ENCODE results near the gene TBCCD1. TPM values are rescaled to one million over a fixed set of nuclear protein-coding genes. Genes with fewer than 3 reads are reported as not detected.
"Not testable (repeated sequence)": the region's sequence is repeated elsewhere in the genome, so short reads cannot be mapped to it uniquely, and the experiment has no call there.

The TBCCD1 gene
- total and polyA plus RNA-seq, 3 experiments from 2014 or later, result 17.6 to 26.0 (median 18.3) TPM

GRCh38 chr3:186502966-186503712 is 64.0 kb downstream of the TBCCD1 start:
- Mint-ChIP-seq H3K4me3 (peak overlapping the region; percentile 35 to 85 (median 75)), H3K27me3 (peaks cover 4 to 9% of the 10 kb centered on the region in 2 donors), H3K4me1 (peaks cover 8 to 21% (median 16%) of the 10 kb centered on the region in 3 donors), H3K36me3 (peaks cover 0 to 14% (median 2%) of the 10 kb centered on the region in 3 donors), H3K27ac (peak overlapping the region in 7 of 8 donors; percentile 32 to 95 (median 72)), H3K9me3 (peaks cover 0 to 3% (median 0%) of the 10 kb centered on the region in 5 donors)
- Histone ChIP-seq H3K27me3 (ENCODE audit: insufficient read depth, low read length, poor library complexity, severe bottlenecking) (no peaks in the 10 kb centered on the region), H3K9me3 (ENCODE audit: low read length) (no peaks in the 10 kb centered on the region), H3K4me3 (ENCODE audit: low read length) (no peak overlapping the region), H3K36me3 (ENCODE audit: insufficient read depth, low read length) (no peaks in the 10 kb centered on the region), H3K27ac (ENCODE audit: low read depth, low read length) (no peak overlapping the region), H3K4me1 (ENCODE audit: insufficient read depth, low read length) (no peaks in the 10 kb centered on the region)
- ChIA-PET POLR2A (no interaction called here), CTCF (interaction anchor here (1.1 to 1.7 kb wide), 3 partner anchors 16 to 560 kb away, joined by 3 to 4 read pairs (median 3); no protein-coding TSS in a partner anchor)
- DNase-seq, result no peak

DNA sequence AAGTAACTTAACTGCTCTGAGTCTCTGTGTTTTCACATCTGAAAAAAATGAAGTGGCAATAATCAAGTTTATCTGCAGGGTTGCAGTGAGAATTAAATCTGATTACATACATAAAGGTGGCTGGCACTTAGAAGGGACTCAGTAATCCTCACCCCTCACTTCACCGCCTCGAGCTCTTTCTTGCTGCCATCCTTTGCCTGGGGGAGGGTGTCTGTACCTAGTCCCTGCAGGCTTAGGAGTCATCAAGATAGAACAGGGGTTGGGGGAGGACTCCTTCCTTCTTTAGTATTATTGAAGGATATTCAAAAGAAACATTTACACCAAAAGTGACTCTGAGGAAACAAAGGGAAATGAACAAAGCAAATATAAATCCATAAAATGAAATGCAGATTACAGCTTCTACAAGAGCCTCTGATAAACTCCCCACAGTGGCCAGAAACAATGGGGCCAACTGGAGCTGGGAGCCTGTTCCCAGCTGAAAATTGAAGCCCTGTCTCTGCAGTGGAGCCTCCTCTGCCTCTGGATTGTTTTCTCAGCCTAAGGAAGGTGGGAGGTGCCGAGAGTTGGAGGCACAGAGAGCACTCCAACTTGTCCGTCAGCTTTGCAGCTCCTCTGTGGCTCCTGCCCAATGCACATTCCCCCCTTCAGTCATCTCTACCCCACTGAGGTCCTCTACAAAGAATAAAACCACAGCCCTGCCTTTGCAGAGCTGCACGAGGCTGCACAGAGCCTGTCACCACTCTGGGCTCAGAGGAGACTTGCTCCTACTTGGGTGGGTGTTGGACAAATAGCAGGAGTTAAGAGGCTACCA is 64.8 kb downstream of the TBCCD1 start:
- Mint-ChIP-seq H3K27ac (peak overlapping the region in 7 of 8 donors; percentile 32 to 95 (median 72)), H3K4me3 (peak overlapping the region; percentile 35 to 85 (median 75)), H3K36me3 (peaks cover 0 to 14% (median 2%) of the 10 kb centered on the region in 3 donors), H3K9me3 (peaks cover 0 to 4% (median 0%) of the 10 kb centered on the region in 5 donors), H3K27me3 (peaks cover 4 to 9% of the 10 kb centered on the region in 2 donors), H3K4me1 (peaks cover 8 to 21% (median 16%) of the 10 kb centered on the region in 3 donors)
- no peak overlapping the region for H3K27ac ChIP-seq (ENCODE audit: low read depth, low read length)
- POLR2A ChIA-PET, result no interaction called here
- no peak for DNase-seq
- CTCF ChIA-PET, result interaction anchor here (1.1 to 1.7 kb wide), 2 partner anchors 38 to 559 kb away, joined by 3 to 4 read pairs; no protein-coding TSS in a partner anchor
- H3K27me3 ChIP-seq (ENCODE audit: insufficient read depth, low read length, poor library complexity, severe bottlenecking), result no peaks in the 10 kb centered on the region
- H3K4me1 ChIP-seq (ENCODE audit: insufficient read depth, low read length), result no peaks in the 10 kb centered on the region
- H3K9me3 ChIP-seq (ENCODE audit: low read length), result no peaks in the 10 kb centered on the region
- H3K4me3 ChIP-seq (ENCODE audit: low read length), result no peak overlapping the region
- no peaks in the 10 kb centered on the region for H3K36me3 ChIP-seq (ENCODE audit: insufficient read depth, low read length)

DNA sequence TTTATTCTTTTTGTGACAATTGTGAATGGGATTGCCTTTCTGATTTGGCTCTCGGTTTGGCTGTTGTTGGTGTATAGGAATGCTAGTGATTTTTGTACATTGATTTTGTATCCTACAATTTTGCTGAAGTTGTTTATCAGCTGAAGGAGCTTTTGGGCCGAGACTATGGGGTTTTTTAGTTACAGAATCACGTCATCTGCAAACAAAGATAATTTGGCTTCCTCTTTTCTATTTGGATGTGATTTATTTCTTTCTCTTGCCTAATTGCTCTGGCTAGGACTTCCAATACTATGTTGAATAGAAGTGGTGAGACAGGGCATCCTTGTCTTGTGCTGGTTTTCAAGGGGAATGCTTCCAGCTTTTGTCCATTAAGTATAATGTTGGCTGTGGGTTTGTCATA is 67.2 kb downstream of the TBCCD1 start:
- H3K4me3 ChIP-seq (ENCODE audit: low read length); DNase-seq; H3K4me1 ChIP-seq (ENCODE audit: insufficient read depth, low read length); H3K27ac ChIP-seq (ENCODE audit: low read depth, low read length); H3K4me3 Mint-ChIP-seq; H3K27me3 ChIP-seq (ENCODE audit: insufficient read depth, low read length, poor library complexity, severe bottlenecking); H3K36me3 ChIP-seq (ENCODE audit: insufficient read depth, low read length); CTCF ChIA-PET; H3K9me3 ChIP-seq (ENCODE audit: low read length); H3K27me3 Mint-ChIP-seq; H3K9me3 Mint-ChIP-seq; POLR2A ChIA-PET: not testable (repeated sequence)
- H3K36me3 Mint-ChIP-seq, result peaks cover 0 to 10% (median 2%) of the 10 kb centered on the region in 3 donors
- H3K27ac Mint-ChIP-seq, result peak overlapping the region in 1 of 8 donors; percentile 30
- H3K4me1 Mint-ChIP-seq, result peaks cover 8 to 21% (median 16%) of the 10 kb centered on the region in 3 donors

- Mint-ChIP-seq H3K36me3 (peaks cover 0 to 10% (median 2%) of the 10 kb centered on the region in 3 donors), H3K4me1 (peaks cover 6 to 10% (median 10%) of the 10 kb centered on the region in 3 donors)
- H3K4me1 ChIP-seq (ENCODE audit: insufficient read depth, low read length); H3K27me3 Mint-ChIP-seq; POLR2A ChIA-PET; H3K27ac Mint-ChIP-seq; DNase-seq; H3K36me3 ChIP-seq (ENCODE audit: insufficient read depth, low read length); H3K4me3 ChIP-seq (ENCODE audit: low read length); H3K27me3 ChIP-seq (ENCODE audit: insufficient read depth, low read length, poor library complexity, severe bottlenecking); H3K4me3 Mint-ChIP-seq; H3K9me3 ChIP-seq (ENCODE audit: low read length); CTCF ChIA-PET; H3K27ac ChIP-seq (ENCODE audit: low read depth, low read length); H3K9me3 Mint-ChIP-seq: not testable (repeated sequence)
Observed at GRCh38 chr3:186498022-186498421, 69.1 kb downstream of the TBCCD1 start.

GRCh38 chr3:186497608-186498007 is 69.5 kb downstream of the TBCCD1 start:
- Mint-ChIP-seq H3K36me3 (peaks cover 0 to 10% (median 2%) of the 10 kb centered on the region in 3 donors), H3K27me3 (peaks cover 0 to 2% of the 10 kb centered on the region in 2 donors), H3K4me1 (peaks cover 1 to 6% (median 6%) of the 10 kb centered on the region in 3 donors), H3K9me3 (peaks cover 0 to 4% (median 0%) of the 10 kb centered on the region in 5 donors), H3K4me3 (no peak overlapping the region), H3K27ac (no peak overlapping the region)
- H3K27ac ChIP-seq (ENCODE audit: low read depth, low read length), result no peak overlapping the region
- POLR2A ChIA-PET, result no interaction called here
- no peaks in the 10 kb centered on the region for H3K4me1 ChIP-seq (ENCODE audit: insufficient read depth, low read length)
- H3K4me3 ChIP-seq (ENCODE audit: low read length), result no peak overlapping the region
- CTCF ChIA-PET, result no interaction called here
- no peak for DNase-seq
- no peaks in the 10 kb centered on the region for H3K27me3 ChIP-seq (ENCODE audit: insufficient read depth, low read length, poor library complexity, severe bottlenecking)
- no peaks in the 10 kb centered on the region for H3K9me3 ChIP-seq (ENCODE audit: low read length)
- H3K36me3 ChIP-seq (ENCODE audit: insufficient read depth, low read length), result no peaks in the 10 kb centered on the region

DNA sequence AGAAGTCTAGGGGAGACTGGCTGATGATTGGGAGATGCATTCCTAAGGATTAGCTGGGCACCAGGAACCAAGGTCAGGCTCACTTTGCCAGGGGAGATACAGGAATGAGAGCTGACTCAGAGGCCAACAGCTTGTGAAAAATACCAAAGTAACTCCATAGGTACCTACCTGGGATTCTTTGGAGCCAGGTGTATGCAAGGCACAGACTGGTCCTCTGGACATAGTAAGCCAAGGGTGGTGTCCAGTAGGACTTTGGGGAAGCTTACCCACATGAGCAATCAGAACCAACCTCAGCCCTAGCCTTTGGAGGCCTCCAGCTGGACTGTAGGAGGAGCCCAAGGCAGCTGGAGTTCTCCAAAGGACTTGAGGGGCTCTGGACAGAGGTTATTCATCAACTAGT is 70.5 kb downstream of the TBCCD1 start:
- H3K36me3 ChIP-seq (ENCODE audit: insufficient read depth, low read length), result no peaks in the 10 kb centered on the region
- Mint-ChIP-seq H3K4me1 (no peaks in the 10 kb centered on the region), H3K27me3 (peaks cover 0 to 2% of the 10 kb centered on the region in 2 donors), H3K9me3 (peaks cover 0 to 4% (median 0%) of the 10 kb centered on the region in 5 donors), H3K36me3 (peaks cover 0 to 10% (median 2%) of the 10 kb centered on the region in 3 donors), H3K27ac (no peak overlapping the region), H3K4me3 (no peak overlapping the region)
- no peaks in the 10 kb centered on the region for H3K27me3 ChIP-seq (ENCODE audit: insufficient read depth, low read length, poor library complexity, severe bottlenecking)
- no peaks in the 10 kb centered on the region for H3K4me1 ChIP-seq (ENCODE audit: insufficient read depth, low read length)
- H3K4me3 ChIP-seq (ENCODE audit: low read length), result no peak overlapping the region
- no peaks in the 10 kb centered on the region for H3K9me3 ChIP-seq (ENCODE audit: low read length)
- CTCF ChIA-PET, result no interaction called here
- POLR2A ChIA-PET, result no interaction called here
- no peak for DNase-seq
- H3K27ac ChIP-seq (ENCODE audit: low read depth, low read length), result no peak overlapping the region
